Left ventricle myocardium superior (tissue), 1 donor: Measurements from ENCODE around the gene CFL1. TPM values are rescaled to one million over a fixed set of nuclear protein-coding genes. Genes with fewer than 3 reads are reported as not detected.
"Not testable (repeated sequence)": the region's sequence is repeated elsewhere in the genome, so short reads cannot be mapped to it uniquely, and the experiment has no call there.

Experiments
- ATAC-seq: fragments of 200-7000 bp; cut with Tn5 transposase; one replicate; pipeline ENCODE4 v1.9.1; 2020; ENCODE audit warnings: mild to moderate bottlenecking, moderate library complexity
- DNase-seq: peaks from one replicate; pipeline ENCODE4 v3.0.0-alpha.2; 2020
- intact Hi-C: fragments of 100-400 bp; cut with micrococcal nuclease; formaldehyde crosslinking; loops from one replicate; pipeline ENCODE4 v1.11.0; 2022
- long read RNA-seq: library from polyadenylated mRNA; unstranded; transcript quantifications from one replicate; pipeline ENCODE4 v2.0.0, GENCODE V29; 2021
- total RNA-seq: library from RNA; stranded (reverse); fragmentation: NEBNext Ultra II Directional; extraction: Animal tissue kit (Norgen Biotek cat#: 25700); gene quantifications from one replicate; pipeline ENCODE4 v1.2.1, GENCODE V29; 2021
- donor health status: DM: no; HTN: yes; CAD: no; lungs with severe emphysema.

Gene CFL1
- 334 TPM for total RNA-seq
- long read RNA-seq, transcript CFL1-201 (4 exons, 1,234 nt), result major isoform, 314 of 379 reads
- long read RNA-seq, transcript CFL1-209 (3 exons, 647 nt), result minor isoform, 13 of 379 reads
- long read RNA-seq, partial matches to known transcripts, result 1 of 379 reads
- long read RNA-seq, other reads (novel, unspliced or antisense), result 47 of 379 reads

DNA sequence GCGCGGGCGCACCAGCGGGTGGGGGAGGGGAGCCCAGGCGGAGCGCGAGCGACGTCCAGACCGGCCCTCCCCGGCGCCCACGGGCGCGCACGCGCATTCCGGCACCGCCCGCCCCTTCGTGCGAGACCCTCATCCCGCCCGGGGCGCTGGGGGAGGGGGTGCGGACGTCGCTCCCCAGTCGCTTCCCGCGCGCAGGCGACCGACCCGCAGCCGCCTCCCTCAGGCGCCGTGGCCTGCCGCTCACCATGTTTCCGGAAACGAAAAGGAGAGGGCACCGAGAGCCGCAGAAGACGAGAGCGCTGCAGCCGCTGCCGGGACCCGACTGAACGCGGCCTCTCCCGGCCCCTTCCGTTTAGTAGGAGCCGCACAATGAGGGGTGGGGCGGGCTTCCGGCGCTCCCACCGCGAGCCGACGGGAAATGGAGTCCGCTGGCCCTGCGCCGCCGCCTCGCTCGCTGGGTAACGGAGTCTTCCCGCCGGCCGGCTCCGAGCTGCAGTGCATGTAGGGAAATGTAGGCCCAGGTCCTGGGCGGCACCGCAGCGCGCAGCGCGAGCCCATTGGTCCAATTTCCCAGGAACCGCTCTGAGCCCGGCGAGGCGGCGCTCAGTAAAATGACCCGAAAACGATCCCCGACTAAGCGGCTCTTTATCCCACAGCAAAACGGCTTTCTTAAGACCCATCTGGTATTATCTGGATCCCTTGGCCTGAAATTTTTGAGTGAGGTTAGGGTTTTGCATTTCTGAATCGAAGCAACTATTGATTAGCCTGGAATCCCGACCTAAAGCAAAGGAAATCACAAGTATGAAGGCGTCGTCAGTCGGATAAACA is at the start of gene CFL1:
Gene CFL1, minus strand, starts transcription at position 328 of the 828 bp plus-strand sequence. Its CDS starts 81 bp downstream, at position 247.
- intact Hi-C loops, result no loop called here
- ATAC-seq (peak; percentile 76), DNase-seq (peak; percentile 100)

GRCh38 chr11:65906602-65907001 is 48.6 kb upstream of the CFL1 start:
- DNase-seq (no peak), ATAC-seq (no peak)
- intact Hi-C loops, result no loop called here

DNA sequence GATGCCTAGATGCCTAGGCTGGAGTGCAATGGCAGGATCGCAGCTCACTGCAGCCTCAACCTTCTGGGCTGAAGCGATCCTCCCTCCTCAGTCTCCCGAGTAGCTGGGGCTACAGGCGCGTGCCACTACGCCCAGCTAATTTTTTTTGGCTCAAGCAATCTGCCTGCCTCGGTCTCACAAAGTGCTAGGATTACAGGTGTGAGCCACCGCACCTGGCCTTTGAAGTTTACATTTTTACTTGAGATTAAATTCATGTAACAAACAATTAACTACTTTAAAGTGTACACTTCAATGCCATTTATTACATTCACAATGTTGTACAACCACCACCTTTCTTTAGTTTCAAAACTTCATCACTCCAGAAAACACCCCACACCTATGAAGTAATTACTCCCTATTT is 45.7 kb upstream of the CFL1 start:
- DNase-seq, result no peak
- intact Hi-C loops, result no loop called here
- no peak for ATAC-seq

DNA sequence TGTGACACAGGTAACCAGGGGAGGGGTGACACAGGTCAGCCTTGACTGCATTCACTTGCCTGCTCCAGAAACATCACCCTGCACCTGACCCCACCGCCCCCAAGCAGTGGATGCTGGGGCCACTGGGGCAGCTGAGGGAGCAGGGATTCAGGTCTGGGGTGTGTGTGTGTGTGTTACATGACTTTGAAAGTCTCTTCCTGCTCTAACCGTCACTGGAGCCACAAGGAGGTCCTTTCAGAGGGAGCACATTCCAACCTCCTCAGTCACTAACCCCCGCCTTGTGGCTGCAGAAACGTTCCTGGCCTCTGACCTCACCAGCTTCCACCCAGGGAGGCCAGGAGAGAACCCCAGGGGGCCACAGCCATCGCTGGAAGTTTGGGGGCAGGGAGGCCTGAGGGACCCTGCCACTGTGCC is 45.1 kb upstream of the CFL1 start:
- peak; percentile 9 for DNase-seq
- no peak for ATAC-seq
- intact Hi-C loops, result no loop called here

GRCh38 chr11:65900899-65901180 is 42.9 kb upstream of the CFL1 start:
- DNase-seq, result no peak
- ATAC-seq, result no peak
- intact Hi-C loops, result no loop called here

DNA sequence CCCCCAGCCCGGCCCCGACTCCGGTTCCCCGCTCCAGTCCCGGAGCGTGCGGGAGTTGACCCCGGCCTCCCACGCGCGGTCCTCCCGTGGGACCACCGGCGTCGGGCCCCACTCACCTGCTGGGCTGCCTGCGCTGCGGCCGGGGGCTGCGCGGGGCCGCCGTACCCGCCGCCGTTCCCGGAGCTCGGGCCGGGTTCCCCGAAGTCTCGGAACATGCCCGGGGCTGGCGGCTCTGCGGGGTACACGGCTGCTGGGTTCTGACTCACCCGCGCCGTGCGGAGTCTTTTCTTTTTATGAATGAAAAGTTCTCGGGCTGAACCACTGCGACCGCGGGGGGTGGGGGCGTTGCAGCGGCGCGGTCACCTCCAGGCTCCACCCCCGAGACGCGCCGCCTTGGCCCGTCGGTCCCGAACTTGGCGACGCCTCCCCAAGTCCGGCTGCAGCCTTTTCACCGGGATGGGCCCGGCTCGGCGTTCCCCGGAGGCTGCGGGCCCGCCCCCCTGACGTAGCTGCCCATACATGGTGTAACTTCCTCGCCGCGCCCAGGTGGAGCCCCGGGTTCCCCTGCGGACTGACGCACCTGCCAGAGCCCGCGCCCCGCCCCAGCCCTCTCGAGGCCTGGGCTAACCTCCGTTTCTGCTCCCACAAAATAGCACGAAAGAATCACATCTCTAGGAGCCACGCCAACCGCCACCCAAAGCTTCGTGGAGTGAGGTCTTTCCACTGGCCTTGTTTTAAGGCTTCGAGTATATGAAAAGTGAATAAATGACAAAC is 42.3 kb upstream of the CFL1 start, which contains the start of gene FOSL1:
Gene FOSL1, minus strand, starts transcription at position 264 of the 774 bp plus-strand sequence. Its CDS starts 49 bp downstream, at position 215.
- intact Hi-C loops, result no loop called here
- DNase-seq (peak; percentile 91), ATAC-seq (peak; percentile 94)

GRCh38 chr11:65899356-65900124 is 41.6 kb upstream of the CFL1 start:
- intact Hi-C loops, result no loop called here
- DNase-seq, result peak; percentile 72
- ATAC-seq, result peak; percentile 54

DNA sequence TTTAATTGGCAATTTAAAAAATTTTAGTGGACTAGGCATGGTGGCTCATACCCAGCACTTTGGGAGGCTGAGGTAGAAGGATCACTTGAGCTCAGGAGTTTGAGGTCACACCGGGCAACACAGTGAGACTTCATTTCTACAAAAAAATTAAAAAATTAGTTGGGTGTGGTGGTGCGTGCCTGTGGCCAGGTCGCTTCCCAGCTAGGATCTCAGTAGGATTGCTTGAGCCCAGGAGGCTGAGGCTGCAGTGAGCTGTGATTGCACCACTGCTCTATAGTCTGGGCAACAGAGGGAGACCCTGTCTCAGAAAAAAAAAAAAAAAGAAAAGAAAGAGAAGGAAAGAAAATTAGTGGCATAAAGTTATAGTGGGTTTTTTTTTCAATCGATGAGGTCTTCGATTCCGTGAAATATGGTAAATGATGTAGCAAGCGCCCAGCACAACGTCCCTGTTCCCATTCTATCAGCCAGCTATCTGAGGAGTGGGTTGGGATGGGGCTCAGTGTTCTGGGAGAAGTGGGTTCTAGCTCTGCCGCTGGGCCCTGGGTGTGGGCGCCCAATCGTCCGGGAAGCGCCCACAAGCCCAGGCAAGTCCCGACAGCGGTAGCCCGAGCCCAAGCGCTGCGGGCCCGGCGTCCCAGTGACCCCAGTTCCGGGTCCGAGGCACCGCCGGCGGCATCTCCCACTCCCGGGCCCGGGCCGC is 40.8 kb upstream of the CFL1 start:
- intact Hi-C loops, result no loop called here
- peak; percentile 4 for DNase-seq
- no peak for ATAC-seq

DNA sequence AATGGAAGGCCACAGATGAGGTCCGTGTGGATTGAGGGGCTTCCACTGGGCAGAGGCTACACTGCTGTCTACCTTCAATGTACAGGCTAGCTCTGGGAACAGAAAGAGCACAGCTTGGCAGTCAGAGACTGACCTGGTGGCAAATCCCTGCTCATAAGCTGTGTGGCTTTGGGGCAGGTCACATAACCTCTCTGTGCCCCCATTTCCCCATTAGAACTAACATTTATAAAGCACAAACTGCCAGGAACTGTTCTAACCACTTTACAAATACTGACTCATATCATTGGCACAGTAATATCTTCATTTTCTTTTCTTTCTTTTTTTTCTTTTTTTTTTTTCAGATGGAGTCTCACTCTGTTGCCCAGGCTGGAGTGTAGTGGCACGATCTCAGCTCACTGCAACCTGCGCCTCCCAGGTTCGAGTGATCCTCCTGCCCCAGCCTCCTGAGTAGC is 39.1 kb upstream of the CFL1 start:
- intact Hi-C loops, result no loop called here
- DNase-seq, result no peak
- ATAC-seq, result no peak

GRCh38 chr11:65896034-65896999 is 38.3 kb upstream of the CFL1 start:
- intact Hi-C loops, result no loop called here
- ATAC-seq (no peak), DNase-seq (peak; percentile 27)

- peak; percentile 4 for DNase-seq
- intact Hi-C loops, result no loop called here
- ATAC-seq, result no peak
These were observed 37.6 kb upstream of the CFL1 start for GRCh38 chr11:65895482-65895981.

- peak; percentile 64 for DNase-seq
- no peak for ATAC-seq
- intact Hi-C loops, result no loop called here
These were observed 36.1 kb upstream of the CFL1 start for GRCh38 chr11:65894034-65894591.

GRCh38 chr11:65892661-65893317 is 34.8 kb upstream of the CFL1 start:
- intact Hi-C loops, result no loop called here
- ATAC-seq, result no peak
- DNase-seq, result peak; percentile 33

GRCh38 chr11:65892137-65892540 is 34.2 kb upstream of the CFL1 start:
- intact Hi-C loops, ATAC-seq: not testable (repeated sequence)
- DNase-seq, result peak; percentile 22

- intact Hi-C loops, result no loop called here
- ATAC-seq, result peak; percentile 3
- peak; percentile 73 for DNase-seq
These were observed 33.5 kb upstream of the CFL1 start for GRCh38 chr11:65891219-65892136.
